Measurements from ENCODE around the gene PTGES2. TPM values are rescaled to one million over a fixed set of nuclear protein-coding genes. Genes with fewer than 3 reads are reported as not detected.

The PTGES2 gene
- total and polyA plus RNA-seq, 9 of the 15 experiments (the other 6 are each of a cell fraction or from before 2014, with no cell fraction given) = 2.4 to 196 (median 90.1) TPM

GRCh38 chr9:128127568-128127989 lies at the start of gene PTGES2 (continued):
- no peak for TF ChIP-seq CEBPZ (IDR thresholded peaks at IDR 0.05; ENCODE audit: borderline replicate concordance, low read depth, low read length)
- TF ChIP-seq ZNF134 (CRISPR knock-in tag; conservative IDR thresholded peaks at IDR 0.05) = no peak
- no peak for TF ChIP-seq NFIC (IDR thresholded peaks at IDR 0.05)
- no peak for TF ChIP-seq TCF15 (CRISPR knock-in tag; IDR thresholded peaks at IDR 0.05)
- TF ChIP-seq ARID3B (CRISPR knock-in tag; IDR thresholded peaks at IDR 0.05; ENCODE audit: borderline replicate concordance) = no peak
- no peak for TF ChIP-seq TSC22D4 (tag; IDR thresholded peaks at IDR 0.05)
- no peak for TF ChIP-seq ARID3A (IDR thresholded peaks at IDR 0.05; ENCODE audit: borderline replicate concordance, low read depth, low read length)
- TF ChIP-seq ZNF77 (CRISPR knock-in tag; IDR thresholded peaks at IDR 0.05) = no peak
- TF ChIP-seq ILK (tag; IDR thresholded peaks at IDR 0.05; ENCODE audit: borderline replicate concordance, low read depth) = no peak
- TF ChIP-seq ATF4 (CRISPR knock-in tag; IDR thresholded peaks at IDR 0.05) = no peak
- no peak for TF ChIP-seq NR0B1 (IDR thresholded peaks at IDR 0.05; ENCODE audit: partially characterized antibody)
- TF ChIP-seq ZNF124 (CRISPR knock-in tag; IDR thresholded peaks at IDR 0.05) = no peak
- TF ChIP-seq ZNF512 (tag; IDR thresholded peaks at IDR 0.05) = no peak
- TF ChIP-seq MITF (IDR thresholded peaks at IDR 0.05) = no peak
- TF ChIP-seq ZNF717 (CRISPR knock-in tag; IDR thresholded peaks at IDR 0.05) = no peak
- no peak for TF ChIP-seq BDP1 (IDR thresholded peaks at IDR 0.05; ENCODE audit: insufficient read depth, insufficient read length)
